SJCRH30 (cell line): ENCODE measurements around the gene C22orf23. TPM values are rescaled to one million over a fixed set of nuclear protein-coding genes. Genes with fewer than 3 reads are reported as not detected.
"Not testable (repeated sequence)": the region's sequence is repeated elsewhere in the genome, so short reads cannot be mapped to it uniquely, and the experiment has no call there.

Experiments
- DNase-seq, 2 experiments: peaks; one replicate each; pipeline ENCODE4 v3.0.0-alpha.2; 2015 to 2020
- H3K27ac ChIP-seq: fragments of 250-450 bp; sonication (Bioruptor Pico); 2 replicates; pipeline ENCODE4 v1.5.1; 2020; ENCODE audit warnings: mild to moderate bottlenecking, moderate library complexity
- H3K27me3 ChIP-seq: fragments of 250-450 bp; sonication (Bioruptor Pico); 2 replicates; pipeline ENCODE4 v1.5.1; 2020; ENCODE audit warnings: mild to moderate bottlenecking, moderate library complexity
- H3K36me3 ChIP-seq: fragments of 250-450 bp; sonication (Bioruptor Pico); 2 replicates; pipeline ENCODE4 v1.5.1; 2020; ENCODE audit warnings: mild to moderate bottlenecking, moderate library complexity
- H3K4me1 ChIP-seq: fragments of 250-450 bp; sonication (Bioruptor Pico); 2 replicates; pipeline ENCODE4 v1.5.1; 2020; ENCODE audit warnings: mild to moderate bottlenecking, moderate library complexity
- H3K4me3 ChIP-seq: fragments of 250-450 bp; sonication (Bioruptor Pico); 2 replicates; pipeline ENCODE4 v1.5.1; 2020; ENCODE audit warnings: mild to moderate bottlenecking, moderate library complexity
- H3K9me3 ChIP-seq: fragments of 250-450 bp; sonication (Bioruptor Pico); replicated peaks from 2 replicates; pipeline ENCODE4 v1.5.1; 2020; ENCODE audit warnings: mild to moderate bottlenecking, moderate library complexity
- total RNA-seq: library from RNA; depleted of rRNA; stranded (reverse); fragments of >200 nt; shearing (Covaris generic); gene quantifications from 2 replicates; pipeline ENCODE4 v1.2.3, GENCODE V29; 2014

C22orf23 gene
- total RNA-seq, 1 experiment from 2014 or later = not detected

DNA sequence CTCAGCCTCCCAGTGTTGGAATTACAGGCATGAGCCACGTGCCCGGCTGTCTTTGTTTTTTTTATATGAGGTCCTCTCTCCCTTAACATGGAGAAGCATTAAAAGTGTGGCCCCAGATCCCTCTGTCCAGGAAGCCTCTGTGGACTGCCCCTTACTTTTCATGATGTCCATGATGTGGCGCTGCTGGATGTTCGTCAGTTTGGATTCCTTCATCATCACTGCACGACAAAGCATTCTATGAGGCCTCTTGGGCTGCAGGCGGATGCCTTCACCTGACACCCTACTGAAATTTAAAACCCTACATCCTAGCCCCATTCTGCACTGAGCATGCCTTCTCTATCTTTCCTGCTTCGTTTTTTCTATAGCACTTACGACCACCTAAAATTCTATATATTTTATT lies 2.1 kb downstream of the C22orf23 start:
- H3K27me3 ChIP-seq = no peaks in the 10 kb centered on the region
- no peak overlapping the region for H3K27ac ChIP-seq
- DNase-seq = peak; percentile 28 to 59
- H3K36me3 ChIP-seq = no peaks in the 10 kb centered on the region
- peaks cover 19% of the 10 kb centered on the region for H3K4me1 ChIP-seq
- H3K4me3 ChIP-seq = no peak overlapping the region
- no peaks in the 10 kb centered on the region for H3K9me3 ChIP-seq

DNA sequence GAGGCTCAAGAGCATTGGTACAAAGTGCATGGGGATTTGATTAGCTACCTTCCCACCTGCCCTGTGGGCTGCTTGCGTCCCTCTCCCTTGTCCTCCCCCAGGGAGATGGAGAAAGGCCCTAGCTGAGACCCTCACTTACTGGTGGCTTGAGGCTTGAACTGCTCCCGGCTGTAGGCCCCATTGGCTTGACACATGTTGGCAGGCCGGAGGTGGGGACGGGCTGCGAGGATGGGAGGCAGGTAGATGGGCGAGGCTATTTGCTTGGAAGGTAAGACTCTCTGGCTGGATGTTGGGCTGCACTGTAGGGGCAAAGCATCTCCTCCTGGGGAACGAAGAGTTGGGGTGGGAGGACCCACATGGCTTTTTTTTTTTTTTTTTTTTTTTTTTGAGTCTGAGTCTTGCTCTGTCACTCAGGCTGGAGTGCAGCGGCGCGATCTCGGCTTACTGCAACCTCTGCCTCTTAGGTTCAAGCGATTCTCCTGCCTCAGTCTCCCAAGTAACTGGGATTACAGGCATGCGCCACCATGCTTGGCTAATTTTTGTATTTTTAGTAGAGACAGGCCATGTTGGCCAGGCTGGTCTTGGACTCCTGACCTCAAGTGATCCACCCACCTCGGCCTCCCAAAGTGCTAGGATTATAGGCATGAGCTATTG lies 6.1 kb downstream of the C22orf23 start:
- H3K36me3 ChIP-seq, H3K9me3 ChIP-seq, DNase-seq, H3K27me3 ChIP-seq, H3K4me3 ChIP-seq, H3K27ac ChIP-seq: not testable (repeated sequence)
- peaks cover 16% of the 10 kb centered on the region for H3K4me1 ChIP-seq

DNA sequence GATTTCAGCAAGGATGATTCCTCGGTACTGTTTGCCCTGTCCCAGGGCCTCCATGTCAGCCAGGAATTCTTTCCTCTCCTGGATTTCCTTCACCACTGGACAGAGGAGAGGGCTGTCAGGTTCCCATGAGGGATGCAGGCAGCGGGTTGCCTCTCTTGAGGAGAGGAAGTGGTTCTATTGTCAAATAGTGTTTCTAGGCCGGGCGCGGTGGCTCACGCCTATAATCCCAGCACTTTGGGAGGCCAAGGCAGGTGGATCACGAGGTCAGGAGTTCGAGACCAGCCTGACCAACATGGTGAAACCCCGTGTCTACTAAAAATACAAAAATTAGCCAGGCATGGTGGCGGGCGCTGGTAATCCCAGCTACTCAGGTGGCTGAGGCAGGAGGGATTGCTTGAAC lies 9.0 kb downstream of the C22orf23 start:
- H3K36me3 ChIP-seq, H3K4me3 ChIP-seq, H3K27ac ChIP-seq, H3K27me3 ChIP-seq, H3K9me3 ChIP-seq, DNase-seq: not testable (repeated sequence)
- peaks cover 16% of the 10 kb centered on the region for H3K4me1 ChIP-seq

DNA sequence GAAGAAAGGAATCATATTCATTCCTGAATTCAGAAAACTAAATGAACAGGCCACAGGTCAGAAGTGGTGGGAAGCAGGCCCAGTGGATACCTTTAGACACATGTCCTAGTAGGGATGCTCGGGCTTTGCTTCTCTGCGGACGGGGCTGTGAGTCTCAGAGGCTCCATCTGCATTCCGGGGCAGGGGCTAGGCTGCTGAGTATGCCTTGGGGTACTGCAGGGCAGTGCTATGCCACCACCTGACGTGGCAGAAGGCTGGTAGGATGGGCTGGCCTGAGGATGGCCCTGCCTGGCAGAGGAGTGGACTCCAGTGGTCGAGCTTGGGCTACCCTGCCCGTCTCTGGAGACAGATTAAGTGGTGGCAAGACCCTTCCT lies 9.6 kb downstream of the C22orf23 start:
- Histone ChIP-seq H3K4me1 (peaks cover 16% of the 10 kb centered on the region), H3K4me3 (no peak overlapping the region), H3K27ac (no peak overlapping the region), H3K9me3 (no peaks in the 10 kb centered on the region), H3K36me3 (no peaks in the 10 kb centered on the region), H3K27me3 (no peaks in the 10 kb centered on the region)
- DNase-seq = no peak

DNA sequence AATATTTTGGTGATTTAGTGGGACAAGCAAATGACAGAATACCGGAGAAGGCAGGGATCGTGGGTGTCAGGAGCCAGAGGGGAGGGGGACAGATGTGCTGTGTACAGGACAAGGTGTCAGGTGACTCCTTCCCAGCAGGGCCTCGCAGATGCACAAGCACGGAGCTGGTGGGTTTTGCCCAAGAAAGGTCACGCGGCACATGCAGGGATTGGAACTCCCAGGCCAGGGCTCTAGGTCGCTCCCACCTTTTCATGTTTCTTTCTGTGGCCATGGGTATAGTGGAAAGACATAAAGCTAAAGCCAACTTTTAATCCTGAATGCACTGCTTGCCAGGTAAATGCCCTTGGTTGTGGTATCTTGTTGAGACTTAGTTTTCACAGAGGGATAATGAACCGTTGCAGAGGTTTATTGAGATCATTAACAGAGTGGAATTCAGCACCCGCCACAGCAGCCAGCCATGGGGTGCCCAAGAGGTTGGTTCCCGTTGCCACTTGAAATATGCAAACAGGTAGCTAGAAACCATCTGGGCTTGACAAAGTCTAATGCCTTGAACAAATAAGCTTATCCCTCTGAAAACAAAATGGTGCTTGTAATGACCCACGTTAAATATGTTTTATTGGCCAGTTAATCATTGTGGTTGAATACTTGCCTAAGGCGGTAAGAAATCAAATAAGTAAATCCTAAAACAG lies 10.1 kb downstream of the C22orf23 start:
- Histone ChIP-seq H3K4me3 (no peak overlapping the region), H3K27me3 (no peaks in the 10 kb centered on the region), H3K36me3 (no peaks in the 10 kb centered on the region), H3K27ac (no peak overlapping the region), H3K9me3 (no peaks in the 10 kb centered on the region), H3K4me1 (peaks cover 12% of the 10 kb centered on the region)
- no peak for DNase-seq

DNA sequence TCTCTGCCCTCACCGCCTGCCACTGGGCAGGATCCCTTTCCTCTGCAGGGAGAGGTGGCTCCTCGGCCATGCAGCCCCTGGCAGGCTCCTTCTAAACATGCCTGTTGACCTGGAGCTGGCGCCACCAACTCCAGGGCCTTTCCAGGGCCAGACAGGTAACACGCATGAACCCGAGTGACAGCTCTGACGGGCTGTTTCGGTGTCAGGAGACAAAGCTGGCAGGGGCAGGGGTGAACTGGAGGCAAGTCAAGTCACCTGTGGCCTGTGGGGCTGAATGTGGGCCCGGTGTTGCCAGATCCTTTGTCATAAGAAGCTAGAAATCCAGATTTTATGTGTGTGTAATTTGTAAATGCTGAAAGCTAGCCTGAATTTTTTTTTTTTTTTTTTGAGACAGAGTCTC lies 11.3 kb downstream of the C22orf23 start:
- Histone ChIP-seq H3K9me3 (no peaks in the 10 kb centered on the region), H3K36me3 (peaks cover 3% of the 10 kb centered on the region; the same call in 1 of the 2 replicates), H3K27me3 (no peaks in the 10 kb centered on the region), H3K4me3 (no peak overlapping the region), H3K4me1 (peaks cover 4% of the 10 kb centered on the region; the same call in 1 of the 2 replicates), H3K27ac (no peak overlapping the region)
- no peak for DNase-seq

GRCh38 chr22:37940698-37941376 lies 12.6 kb downstream of the C22orf23 start:
- no peak for DNase-seq
- Histone ChIP-seq H3K27me3 (no peaks in the 10 kb centered on the region), H3K36me3 (peaks cover 3% of the 10 kb centered on the region; the same call in 1 of the 2 replicates)

GRCh38 chr22:37933711-37934376 lies 19.6 kb downstream of the C22orf23 start:
- peak overlapping the region; percentile 17; the same call in 1 of the 2 replicates for H3K27ac ChIP-seq
- peaks cover 3% of the 10 kb centered on the region for H3K36me3 ChIP-seq
- no peaks in the 10 kb centered on the region for H3K27me3 ChIP-seq
- H3K4me3 ChIP-seq = no peak overlapping the region
- DNase-seq = peak; percentile 93 to 94
- peaks cover 9% of the 10 kb centered on the region for H3K4me1 ChIP-seq
- no peaks in the 10 kb centered on the region for H3K9me3 ChIP-seq

More at GRCh38 chr22:37940698-37941376, 12.6 kb downstream of the C22orf23 start:
- H3K4me3 ChIP-seq = no peak overlapping the region
- H3K27ac ChIP-seq = no peak overlapping the region
- no peaks in the 10 kb centered on the region for H3K9me3 ChIP-seq
- H3K4me1 ChIP-seq = peaks cover 3% of the 10 kb centered on the region; the same call in 1 of the 2 replicates

DNA sequence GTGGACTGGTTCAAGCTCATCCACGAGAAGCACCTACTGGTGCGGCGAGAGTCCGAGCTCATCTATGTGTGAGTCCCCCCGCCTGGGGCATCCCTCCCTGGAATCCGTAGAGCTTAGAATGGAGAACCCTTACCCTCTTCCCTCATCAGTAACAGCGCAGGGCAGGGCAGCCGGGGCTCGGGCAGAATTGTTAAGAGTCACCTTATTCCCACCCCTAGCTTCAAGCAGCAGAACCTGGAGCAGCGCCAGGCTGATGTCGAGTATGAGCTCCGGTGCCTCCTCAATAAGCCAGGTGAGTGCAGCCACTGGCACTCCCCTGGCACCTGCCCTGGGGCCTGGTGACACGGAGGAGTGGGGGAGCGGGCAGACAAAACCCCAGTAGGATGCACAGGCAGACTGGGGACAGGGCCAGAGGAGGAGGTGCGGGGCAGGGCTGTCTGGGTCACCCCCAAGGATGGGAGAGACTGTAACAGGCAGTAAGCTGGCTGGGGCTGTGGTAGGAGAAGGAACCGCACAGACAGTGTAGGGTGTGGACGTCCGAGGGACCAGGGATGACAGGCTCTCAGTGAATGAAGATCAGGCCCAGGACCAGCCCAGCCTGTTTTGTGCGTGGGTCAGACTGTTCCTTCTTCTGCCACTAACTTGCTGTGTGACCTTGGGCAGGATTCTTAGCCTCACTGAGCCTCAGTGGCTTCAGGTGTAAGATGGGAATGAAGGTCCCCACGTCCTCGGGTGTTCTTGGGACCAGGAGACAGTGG lies 20.4 kb downstream of the C22orf23 start:
- Histone ChIP-seq H3K4me3 (no peak overlapping the region), H3K27me3 (no peaks in the 10 kb centered on the region), H3K36me3 (peaks cover 3% of the 10 kb centered on the region), H3K9me3 (no peaks in the 10 kb centered on the region), H3K4me1 (peaks cover 9% of the 10 kb centered on the region), H3K27ac (no peak overlapping the region)
- DNase-seq = no peak

DNA sequence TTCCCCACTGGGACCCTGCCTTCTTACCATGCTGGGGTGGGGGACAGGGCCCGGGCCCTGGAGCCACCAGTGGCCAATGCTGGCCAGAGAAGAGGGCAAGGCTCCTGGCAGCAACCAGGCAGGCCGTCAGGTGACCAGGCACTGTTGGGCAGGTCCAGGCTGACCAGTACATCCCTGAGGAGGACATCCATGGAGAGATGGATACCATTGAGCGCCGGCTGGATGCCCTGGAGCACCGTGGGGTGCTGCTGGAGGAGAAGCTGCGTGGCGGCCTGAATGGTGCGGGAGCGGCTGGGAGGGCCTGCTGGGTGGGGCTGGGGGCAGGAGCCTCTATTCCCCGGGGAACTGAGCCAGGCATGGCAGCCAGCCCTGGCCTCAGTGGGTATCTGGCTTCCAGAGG lies 21.0 kb downstream of the C22orf23 start:
- Histone ChIP-seq H3K27ac (no peak overlapping the region), H3K9me3 (no peaks in the 10 kb centered on the region), H3K36me3 (peaks cover under 1% of the 10 kb centered on the region)

GRCh38 chr22:37931893-37932389 lies 21.5 kb downstream of the C22orf23 start:
- no peaks in the 10 kb centered on the region; the same call in 1 of the 2 replicates for H3K36me3 ChIP-seq
- no peak for DNase-seq

More for the DNA sequence above, 21.0 kb downstream of the C22orf23 start:
- peaks cover 9% of the 10 kb centered on the region for H3K4me1 ChIP-seq
- H3K27me3 ChIP-seq = no peaks in the 10 kb centered on the region
- no peak for DNase-seq
- H3K4me3 ChIP-seq = no peak overlapping the region

DNA sequence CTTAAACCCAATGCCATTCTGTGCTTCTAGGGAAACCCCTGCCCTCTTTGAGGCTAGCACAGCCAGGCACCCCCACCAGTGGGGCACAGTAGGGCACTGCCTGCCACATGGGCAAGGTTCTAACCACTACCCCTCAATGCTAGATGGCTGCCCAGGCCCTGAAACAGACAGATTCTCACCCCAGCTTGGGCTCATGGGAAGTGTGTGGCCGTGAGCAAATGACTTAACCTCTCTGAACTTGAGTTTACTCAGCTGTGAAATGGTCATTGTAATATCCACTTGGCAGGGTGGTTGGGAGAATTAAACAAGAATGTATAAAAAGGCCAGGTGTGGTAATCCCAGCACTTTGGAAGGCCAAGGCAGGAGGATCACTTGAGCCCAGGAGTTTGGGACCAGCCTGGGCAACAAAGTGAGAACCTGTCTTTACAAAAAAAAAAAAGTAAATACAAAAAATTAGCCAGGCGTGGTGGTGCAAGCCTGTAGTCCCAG lies 22.4 kb downstream of the C22orf23 start:
- no peaks in the 10 kb centered on the region; the same call in 1 of the 2 replicates for H3K36me3 ChIP-seq
- no peak overlapping the region for H3K27ac ChIP-seq
- no peaks in the 10 kb centered on the region for H3K27me3 ChIP-seq
- H3K4me1 ChIP-seq = peaks cover 9% of the 10 kb centered on the region
- no peak for DNase-seq
- no peak overlapping the region for H3K4me3 ChIP-seq
- no peaks in the 10 kb centered on the region for H3K9me3 ChIP-seq

More at GRCh38 chr22:37931893-37932389, 21.5 kb downstream of the C22orf23 start:
- H3K27ac ChIP-seq = no peak overlapping the region
- peaks cover 9% of the 10 kb centered on the region for H3K4me1 ChIP-seq
- no peak overlapping the region for H3K4me3 ChIP-seq
- no peaks in the 10 kb centered on the region for H3K27me3 ChIP-seq
- H3K9me3 ChIP-seq = no peaks in the 10 kb centered on the region

DNA sequence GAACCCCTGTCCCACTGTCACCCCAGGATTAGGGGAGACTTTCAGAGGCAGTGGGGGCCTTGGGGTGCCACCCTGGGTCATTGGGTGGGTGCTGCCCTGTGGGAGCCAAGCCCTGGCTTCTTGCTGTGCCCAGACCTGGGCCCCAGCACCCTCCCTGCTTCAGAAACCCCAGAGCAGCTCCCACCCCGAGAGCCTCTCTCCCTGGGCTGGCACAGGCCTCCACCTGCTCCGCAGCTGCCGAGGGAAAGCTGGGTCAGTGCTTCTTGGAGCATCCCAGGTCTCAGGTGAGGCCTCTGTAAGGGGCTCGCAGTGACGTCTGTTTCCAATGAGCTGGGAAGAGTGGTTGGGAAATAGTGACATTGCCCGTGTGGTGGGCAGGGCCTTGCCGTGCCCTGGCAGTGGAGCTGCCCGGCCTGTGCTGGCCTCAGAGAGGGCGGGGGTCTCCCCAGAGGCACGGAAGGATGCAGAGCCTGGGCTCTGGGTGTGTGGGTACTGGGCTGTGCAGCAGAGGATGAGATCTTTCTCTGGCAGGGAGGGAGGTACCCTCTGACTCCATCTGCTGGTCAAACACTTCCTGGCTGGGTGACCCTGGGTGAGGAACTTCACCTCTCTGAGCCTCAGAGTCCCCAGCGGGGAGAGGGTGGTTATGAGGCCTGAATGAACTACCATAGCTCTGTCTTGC lies 23.0 kb downstream of the C22orf23 start:
- Histone ChIP-seq H3K9me3 (no peaks in the 10 kb centered on the region), H3K4me1 (peaks cover 9% of the 10 kb centered on the region), H3K27me3 (no peaks in the 10 kb centered on the region), H3K36me3 (no peaks in the 10 kb centered on the region; the same call in 1 of the 2 replicates), H3K4me3 (no peak overlapping the region), H3K27ac (no peak overlapping the region)
- no peak for DNase-seq
